Renal cortical epithelial cell (primary cell): ENCODE results near the gene PRPF19. TPM values are rescaled to one million over a fixed set of nuclear protein-coding genes. Genes with fewer than 3 reads are reported as not detected.

ENCODE experiments used
- DNase-seq: peaks from one replicate; pipeline ENCODE4 v3.0.0-alpha.2; 2011; ENCODE audit warnings: low read depth
- total RNA-seq: library from RNA; depleted of rRNA; stranded (reverse); fragments of >200 nt; gene quantifications from 2 replicates; pipeline ENCODE4 v1.2.3, GENCODE V29; 2014

Gene PRPF19
- total RNA-seq, 1 donor from 2014 or later: 49.8 TPM

DNA sequence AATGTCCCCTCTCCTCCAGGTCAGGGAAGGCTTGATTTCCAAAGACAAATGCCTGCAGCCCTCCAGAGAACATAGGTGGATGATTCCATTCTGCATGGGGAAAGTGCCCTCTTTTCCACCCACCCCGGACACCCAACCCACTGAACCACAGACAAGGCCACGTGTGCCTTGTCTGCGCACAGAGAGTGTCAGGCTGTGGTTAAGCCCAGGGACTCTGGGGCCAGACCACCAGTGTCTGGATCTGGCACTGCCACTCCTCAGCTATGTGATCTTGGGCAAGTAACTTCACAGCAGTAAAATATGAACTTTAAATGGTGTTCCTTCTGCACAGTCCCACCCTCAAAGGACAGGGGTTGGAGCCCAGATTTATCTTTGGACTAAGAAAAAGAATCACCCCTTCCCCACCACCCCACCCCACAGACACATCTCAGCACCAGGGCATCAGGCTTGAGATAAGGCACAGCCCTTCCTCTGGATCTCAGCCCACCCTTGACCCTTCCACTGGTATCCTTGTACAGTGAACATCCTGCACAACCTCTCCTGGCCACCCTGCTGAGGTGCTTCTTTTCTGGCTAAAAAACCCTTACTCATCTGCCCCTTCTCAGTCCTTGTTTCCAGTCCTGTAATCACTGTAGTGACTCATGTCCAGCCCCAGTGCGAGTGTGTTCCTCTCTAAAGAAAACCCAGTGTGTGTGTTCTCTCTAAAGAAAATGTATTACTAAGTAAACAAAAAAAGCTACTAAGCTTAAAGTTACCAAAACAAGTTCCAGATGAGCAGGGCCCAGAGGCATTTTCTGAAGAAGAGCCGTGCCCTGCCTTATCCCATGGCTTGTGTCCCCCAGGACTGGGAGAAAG lies 48.8 kb downstream of the PRPF19 start:
- no peak for DNase-seq

DNA sequence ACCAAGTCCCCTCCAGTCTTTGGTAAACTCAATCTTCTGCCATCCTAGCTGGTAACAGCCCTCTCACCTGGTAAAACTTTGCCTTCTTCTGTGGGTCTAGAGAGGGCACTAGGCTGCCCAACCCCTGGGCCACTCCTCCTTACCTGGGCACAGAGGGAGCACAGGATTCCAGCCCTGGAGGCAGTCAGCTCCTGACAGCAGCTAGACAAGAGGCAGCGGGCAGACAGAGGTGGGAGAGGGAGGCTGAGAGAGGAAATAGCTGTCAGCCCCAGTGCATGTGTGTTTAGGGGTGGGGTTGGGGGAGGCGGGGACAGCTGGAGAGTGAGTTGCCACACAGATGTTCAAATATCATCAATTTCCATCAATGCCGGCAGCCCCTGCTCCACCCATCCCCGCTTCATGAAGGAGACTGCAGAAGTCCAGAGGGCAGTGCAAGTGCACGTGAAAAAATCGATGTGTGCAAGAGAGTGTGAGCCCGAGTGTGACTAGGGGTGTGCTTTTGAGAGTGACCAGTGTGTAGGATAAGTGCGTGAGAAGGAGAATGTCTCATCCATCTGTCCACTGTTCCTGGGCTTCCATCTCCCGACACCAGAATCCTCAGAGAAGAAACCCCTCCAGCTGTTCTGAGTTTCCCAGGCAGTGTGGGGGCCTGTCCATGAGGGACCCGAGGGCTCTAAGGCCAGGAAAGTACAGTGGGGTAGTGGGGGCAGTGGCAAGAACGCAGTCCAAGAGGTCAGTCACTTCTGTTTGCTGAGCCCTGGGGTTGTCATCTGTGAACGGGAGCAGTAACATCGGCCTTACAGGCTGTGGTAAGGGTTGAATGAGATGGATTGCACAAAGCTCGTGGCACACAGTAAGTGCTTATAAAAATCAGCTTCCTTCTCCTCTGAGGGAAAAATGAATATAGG lies 50.4 kb downstream of the PRPF19 start, which contains the start of gene PTGDR2:
TSS of gene PTGDR2 (minus strand) at position 225 of the 908 bp plus-strand sequence. CDS start 2,228 bp downstream, outside the sequence.
- DNase-seq: no peak

DNA sequence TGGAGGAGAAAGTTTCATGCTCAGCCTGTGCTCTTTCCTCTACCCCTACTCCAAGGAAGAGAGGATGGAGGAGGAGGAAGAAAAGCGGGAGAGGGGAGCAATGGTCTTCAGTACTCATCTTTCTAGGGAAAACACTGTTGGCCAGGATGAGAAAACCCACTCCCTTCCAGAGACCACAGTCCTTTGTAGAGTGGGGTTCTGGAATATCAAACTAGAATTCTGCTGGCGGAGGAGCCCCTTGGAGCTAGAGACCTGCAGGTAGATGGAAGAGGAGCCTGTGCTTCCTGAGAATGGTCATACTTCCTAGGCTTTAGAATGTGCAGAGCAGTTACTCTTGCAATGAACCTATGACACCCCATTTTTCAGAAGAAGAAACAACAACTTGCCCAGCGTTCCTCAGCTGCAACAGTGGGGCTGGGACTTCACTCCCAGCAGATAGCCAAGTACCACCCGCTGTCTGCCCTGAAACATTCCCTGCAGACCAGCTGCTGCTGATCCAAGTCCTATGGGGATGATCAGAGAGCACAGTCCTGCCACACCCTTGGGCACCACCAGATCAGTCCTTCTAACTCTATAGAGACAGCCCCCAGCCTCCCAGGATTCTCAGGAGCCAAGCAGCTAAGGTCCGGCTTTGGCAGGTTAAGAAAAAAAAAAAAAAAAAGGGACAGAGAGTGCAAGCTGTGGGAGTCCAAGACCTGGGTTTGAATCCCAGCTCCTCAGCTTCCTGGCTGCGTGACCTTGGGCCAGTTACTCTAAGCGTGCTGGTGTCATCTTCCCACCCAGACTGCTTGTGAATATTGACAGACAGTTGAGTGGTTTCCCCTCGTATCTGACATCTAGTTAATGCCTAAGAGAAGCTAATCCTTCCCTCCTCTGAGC lies 51.3 kb downstream of the PRPF19 start:
- no peak for DNase-seq

DNA sequence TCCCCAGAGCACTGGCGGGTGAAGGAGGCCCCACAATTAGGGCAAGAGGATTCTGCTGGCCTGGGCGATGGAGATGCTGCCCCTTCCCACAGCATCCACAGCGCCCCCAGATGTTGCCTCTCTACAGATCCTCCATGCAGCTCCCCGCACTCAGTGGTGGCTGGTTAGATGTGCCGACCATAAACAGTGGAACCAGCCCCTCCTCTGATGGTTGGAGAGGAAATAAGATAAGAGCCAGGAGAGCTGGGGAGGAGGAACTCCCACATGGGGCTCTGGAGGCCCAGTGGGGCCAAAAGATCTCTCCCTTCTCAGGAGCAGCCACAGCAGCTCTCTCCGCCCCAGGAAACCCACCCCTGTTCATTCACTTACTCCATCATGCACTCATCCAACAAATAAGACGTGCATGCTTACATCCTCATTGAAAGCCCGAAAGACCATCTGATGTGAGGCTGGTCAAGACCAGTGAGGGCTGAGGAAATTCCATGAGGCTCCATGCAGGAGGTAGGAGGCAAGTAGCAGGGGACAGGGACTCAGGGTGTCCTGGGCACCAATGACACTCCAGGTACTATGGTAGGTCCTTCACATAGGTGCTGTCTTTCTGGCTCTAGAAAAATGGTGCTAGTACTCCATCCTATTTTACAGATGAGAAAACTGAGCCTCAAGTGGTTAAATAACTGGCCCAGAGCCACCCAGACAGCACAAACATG lies 52.1 kb downstream of the PRPF19 start:
- DNase-seq: no peak

DNA sequence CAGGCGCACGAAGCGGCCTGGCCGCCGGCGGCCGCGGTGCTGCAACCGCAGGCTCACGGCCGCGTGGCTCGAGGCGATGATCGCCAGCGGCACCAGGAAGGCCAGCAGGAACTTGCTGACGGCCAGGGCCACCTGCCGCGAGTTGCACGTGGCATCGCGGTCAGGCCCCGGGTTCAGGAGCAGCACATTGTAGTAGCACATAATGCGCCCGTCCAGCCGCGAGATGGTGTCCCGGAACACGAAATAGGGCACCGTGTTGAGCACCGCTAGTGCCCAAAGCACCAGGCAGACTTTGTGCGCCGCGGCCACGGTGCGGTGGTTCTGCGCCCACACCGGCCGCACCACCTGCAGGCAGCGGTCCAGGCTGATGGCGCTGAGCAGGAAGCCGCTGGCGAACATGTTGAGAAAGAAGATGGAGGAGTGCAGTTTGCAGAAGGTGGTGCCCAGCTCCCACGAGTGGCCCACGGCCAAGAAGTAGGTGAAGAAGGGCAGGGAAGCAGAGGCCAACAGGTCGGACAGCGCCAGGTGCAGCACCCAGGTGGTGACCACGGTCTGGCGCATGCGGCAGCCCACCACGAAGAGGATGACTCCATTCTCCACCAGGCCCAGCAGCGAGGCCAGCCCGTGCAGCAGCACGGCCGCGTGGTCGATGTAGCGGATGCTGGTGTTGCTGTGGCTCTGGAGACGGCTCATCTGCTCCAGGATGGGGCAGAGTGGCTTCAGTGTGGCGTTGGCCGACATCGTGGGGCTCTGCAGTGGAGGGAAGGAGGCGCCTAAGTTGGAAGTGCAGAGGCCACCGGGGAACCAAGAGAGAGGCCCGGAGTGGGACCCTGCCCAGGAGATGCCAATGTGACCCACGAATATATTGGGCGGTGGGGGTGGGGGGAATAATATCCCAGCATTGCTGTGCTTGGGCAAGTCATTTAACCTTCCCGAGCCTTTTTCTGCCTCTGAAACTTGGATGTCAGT lies 53.1 kb downstream of the PRPF19 start:
- DNase-seq: no peak

DNA sequence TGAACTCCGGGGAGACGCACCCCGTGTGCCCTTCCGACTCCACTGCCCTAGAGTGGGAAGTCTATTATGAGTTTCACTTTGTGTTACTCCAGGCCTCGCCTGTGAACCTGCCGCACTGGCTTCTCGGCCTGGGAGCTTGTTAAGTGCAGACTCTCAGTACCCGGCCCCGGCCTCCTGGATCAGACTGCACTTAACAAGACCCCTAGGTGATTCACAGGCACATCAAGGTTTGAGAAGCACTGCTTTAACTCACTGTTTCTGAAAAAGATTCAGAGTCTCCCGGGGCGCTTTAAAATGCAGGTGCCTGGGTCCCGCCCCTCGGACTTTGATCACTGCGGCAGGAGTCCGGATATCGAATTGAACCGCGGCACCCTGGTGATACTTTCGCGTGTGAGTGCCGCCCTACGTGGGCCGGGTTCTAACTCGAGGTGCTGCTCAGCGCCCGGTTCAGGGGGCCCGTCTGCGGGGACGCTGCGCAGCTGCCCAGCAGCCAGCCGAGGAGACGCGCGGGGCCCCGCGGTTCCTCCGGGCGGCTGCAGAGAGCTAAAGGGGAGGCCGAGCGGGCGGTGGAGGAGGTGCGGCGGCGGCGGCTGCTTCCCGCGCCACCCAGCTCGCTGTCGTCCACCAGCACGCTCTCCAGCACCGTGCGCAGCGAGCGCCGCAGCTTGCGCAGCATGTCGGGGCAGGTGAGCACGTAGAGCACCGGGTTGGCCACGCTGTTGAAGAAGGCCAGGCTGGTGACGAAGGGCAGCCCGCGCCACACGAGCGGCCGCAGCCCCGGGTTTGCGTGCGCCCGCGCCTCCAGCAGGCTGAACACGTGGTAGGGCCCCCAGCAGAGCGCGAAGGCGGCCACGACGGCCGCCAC lies 54.0 kb downstream of the PRPF19 start:
- no peak for DNase-seq

DNA sequence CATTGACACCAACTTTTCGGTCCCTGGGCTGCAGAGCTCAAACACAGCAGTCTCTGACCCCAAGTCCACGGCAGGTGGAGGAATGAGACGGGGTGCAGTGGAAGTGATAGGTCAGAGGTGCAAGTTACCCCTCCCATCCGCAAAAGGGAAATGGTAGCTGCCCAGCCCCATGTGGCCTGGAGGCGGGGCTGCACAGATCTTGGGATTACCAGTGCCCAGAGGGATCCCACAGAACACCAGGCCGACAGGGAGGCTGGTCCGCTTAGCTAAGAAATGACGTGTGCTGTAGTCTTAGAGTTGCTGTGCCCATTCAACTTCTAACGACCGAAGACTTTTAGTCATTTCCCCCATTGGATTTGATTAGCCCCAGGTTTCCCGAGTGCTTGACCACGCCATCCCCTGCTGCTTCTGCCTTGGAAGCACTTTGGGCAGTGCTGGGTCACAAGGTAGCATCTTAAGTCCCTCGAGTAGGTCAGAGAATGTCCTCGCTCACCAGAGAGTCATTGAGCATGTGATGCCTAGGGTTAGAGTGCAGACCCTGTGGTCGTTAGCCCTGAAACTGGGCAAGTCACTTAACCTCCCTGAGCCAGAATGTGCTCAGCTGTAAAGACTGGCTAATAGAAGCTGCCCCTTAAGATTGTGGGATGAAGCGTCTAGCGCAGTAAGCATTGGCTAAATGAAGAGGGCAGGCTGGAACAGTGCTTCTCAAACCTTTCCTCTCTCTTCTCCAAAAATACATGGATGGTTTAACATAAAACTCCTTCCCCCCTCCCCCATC lies 54.9 kb downstream of the PRPF19 start:
- no peak for DNase-seq

DNA sequence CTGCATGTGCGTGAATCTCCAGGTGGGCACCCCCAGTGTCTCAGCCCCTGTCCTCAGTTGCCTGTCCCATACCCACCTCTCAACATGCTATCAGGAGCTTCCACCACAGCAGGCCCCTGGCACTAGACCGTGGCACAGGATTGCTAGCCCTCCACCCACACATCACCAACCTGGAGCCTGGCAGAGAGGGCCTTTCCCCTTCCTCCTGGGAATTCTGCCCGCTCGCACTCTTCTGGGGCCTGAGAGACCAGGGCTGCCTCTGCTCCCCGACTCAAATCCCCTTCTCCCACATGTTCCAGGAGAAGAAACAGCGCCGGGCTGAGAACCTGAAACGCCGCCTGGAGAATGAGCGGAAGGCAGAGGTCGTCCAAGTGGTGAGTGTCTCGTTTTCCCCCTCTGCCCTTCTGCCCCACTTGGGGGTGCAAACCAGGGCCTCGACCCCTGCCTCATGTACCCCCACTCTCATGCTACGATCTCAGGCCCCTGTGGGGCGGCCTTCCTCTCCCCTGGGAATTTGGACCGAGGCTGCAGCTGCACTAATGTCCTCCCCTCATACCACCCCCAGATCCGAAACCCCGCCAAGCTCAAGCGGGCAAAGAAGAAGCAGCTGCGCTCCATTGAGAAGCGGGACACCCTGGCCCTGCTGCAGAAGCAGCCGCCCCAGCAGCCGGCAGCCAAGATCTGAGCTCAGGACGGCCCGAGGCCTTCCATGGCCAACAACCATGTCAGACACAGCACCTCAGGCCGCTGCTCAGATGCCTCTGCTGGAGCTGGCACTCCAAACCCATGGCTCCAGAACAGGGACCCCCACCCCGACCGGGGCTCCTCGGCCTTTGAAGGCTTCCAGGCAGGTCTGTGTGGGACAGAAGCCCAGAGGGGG lies 56.5 kb downstream of the PRPF19 start:
- no peak for DNase-seq

DNA sequence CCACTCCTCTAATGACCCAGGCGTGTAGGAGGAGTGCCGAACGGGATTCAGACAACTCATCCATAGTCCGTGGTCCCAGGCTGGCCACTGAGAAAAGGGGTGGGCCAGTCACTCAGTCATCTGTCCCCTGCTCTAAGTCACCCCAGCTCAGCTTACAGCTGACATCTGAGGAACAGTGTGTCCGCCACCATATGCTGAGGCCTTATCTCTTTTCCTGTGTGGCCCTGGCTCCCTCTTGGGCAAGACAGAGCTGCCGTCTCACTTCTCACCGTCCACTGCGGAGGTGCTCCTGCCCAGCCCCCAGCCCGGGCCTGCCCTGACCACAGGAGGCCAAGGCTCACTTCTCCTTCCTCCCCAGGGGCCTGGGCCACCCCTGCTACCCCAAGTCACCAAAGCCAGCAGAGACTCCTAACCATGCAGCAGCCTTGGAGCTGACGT lies 57.7 kb downstream of the PRPF19 start:
- no peak for DNase-seq

DNA sequence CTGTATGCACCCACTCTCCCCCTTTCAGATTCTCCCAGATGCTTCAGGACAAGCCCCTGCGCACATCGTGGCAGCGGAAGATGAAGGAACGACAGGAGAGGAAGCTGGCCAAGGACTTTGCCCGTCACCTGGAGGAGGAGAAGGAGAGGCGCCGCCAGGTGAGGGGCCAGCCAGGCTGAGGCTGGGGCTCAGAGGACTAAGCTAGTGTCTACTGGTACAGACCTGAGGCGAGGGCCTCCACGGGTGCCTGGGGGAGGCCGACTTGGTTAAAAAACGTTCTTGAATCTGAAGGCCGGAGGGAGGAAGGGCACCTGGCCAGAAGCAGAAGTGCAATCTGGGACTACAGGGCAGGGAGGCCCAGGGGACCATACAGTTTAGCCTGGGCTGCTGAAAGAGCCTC lies 58.5 kb downstream of the PRPF19 start:
- no peak for DNase-seq

DNA sequence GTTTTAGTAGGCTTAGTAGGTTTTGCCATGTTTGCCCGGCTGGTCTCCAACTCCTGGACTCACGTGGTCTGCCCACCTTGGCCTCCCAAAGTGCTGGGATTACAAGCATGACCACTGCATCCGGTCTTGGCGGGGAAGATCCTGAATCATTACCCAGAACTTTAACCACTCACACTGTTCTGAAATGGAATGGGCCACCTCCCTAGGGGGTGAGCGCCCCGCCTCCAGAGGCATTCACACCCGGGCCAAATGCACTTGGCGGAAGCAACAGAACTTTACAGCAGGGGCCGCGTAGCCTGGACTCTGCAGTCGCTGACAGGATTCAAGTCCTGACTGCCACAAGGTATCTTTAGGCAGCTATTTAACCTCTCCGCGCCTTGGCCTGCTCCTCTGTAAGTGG lies 59.1 kb downstream of the PRPF19 start:
- no peak for DNase-seq

DNA sequence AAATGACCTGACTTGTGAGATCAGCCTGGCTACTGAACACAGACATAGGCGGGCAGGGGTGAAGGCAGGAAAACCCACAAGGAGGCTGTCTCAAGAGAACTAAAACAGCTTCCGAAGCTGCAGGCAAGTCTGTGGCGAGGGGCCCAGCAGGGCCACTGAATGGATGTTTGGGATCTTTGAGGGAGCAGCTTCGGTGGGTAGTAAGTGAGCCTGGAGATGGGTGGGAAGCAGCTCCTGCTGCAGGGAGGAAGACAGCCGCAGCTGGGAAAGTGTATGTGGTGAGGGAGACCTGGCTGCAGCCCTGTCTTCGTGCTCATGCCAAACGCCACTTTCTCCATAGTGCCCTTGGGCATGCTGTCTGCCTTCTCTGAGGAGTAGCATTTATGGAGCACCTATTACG lies 61.0 kb downstream of the PRPF19 start:
- no peak for DNase-seq

DNA sequence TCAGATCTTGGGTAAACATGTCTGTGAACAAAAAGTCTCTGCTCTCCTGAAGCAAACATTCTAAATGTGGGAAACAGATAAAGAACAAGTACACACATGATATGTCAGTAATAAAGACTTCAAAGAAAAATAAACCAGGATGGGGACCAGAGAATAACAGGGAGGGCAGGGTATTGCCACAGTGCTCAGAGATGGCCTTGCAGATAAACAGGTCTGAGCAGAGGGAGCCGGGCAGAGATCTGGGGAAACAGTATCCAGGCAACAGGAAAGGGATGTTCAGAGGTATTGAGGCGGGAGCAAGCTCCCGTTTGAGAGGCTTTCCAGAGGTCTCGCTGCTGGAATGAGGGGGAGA lies 61.5 kb downstream of the PRPF19 start:
- no peak for DNase-seq

DNA sequence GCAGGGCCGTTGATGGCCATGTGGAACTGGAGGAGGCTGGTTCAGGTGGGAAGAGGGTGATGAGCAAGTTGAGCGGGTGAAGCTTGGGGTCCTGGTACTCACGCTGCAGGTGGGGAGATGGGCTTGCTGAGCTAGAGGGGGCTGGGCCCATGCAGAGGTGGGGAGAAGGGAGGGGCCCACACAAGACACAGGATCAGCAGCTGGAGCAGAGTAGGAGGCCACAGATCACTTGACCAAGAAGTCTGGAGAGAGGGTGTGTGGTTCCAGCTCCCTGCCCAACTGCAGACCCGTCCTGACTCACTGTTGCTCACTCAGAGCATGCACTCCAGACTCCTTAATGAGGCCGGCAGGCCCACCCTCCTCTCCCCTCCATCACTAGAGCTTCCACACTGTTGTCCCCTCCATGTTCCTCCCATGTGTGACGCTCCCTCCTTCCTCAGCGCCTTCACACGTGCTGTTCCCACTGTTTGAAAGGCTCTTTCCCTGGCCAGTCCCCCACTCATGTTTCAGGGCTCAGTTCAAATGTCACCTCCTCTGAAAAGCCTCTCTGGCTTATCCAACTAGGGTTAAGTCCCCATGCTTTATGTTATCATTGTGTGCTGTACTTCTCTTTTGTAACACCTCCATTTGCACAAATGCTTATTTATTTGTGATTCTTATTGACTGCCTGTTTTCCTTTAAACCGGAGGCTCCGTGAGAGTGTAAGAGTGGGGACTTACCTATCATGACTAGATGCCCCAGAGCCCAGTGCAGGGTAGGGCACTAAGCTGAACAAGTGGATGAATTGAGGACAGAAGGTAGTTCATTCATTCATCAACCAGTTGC lies 62.1 kb downstream of the PRPF19 start:
- peak; percentile 44 for DNase-seq

DNA sequence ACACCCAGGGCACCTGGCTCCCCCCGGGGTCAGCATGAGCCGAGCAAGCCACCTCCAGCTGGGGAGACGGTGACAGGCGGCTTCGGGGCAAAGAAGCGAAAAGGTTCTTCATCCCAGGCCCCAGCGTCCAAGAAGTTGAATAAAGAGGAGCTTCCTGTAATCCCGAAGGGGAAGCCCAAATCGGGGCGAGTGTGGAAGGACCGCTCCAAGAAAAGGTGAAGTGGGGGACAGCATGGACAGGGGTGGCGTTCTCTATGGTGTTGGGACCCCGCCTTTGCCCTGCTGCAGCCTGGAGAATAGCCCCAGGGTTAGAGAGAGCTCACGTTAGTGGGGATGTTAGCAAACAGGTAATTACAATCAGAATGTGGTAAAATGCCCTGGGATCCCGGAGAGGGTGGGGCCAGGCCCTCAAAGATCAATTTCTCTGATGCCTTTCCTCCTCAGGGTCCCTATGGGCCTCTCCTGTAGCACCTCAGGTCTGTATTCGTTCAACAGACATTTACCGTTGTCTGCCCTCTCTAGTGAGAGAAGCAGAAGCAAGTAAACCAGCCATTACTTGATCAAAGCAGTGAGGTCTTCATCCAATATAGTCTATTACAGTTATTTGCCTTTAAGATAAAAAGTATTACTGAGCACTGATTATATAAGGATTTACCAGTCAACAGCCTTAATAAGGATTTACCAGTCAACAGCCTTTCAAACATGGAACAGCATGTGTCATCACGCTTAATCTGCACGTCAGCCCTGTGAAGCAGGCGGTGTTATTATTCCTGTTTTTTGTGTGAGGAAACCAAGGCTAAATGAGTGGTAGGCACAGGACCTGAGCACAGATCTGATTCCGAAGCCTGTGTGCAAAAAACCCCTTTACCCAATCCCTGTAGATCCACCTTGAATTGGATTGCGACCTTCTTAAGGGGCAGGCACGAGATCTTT lies 63.5 kb downstream of the PRPF19 start:
- DNase-seq: no peak
